CD4-positive, alpha-beta T cell treated with Interleukin-21 for 1 hour (primary cell): Measurements from ENCODE around the gene UBC.
A peak's percentile ranks its signal among the peaks of the same experiment; 100 is the strongest.

Source experiments
- DNase-seq: peaks from one replicate; pipeline ENCODE4 v3.0.0-alpha.2; 2020

Gene UBC

DNA sequence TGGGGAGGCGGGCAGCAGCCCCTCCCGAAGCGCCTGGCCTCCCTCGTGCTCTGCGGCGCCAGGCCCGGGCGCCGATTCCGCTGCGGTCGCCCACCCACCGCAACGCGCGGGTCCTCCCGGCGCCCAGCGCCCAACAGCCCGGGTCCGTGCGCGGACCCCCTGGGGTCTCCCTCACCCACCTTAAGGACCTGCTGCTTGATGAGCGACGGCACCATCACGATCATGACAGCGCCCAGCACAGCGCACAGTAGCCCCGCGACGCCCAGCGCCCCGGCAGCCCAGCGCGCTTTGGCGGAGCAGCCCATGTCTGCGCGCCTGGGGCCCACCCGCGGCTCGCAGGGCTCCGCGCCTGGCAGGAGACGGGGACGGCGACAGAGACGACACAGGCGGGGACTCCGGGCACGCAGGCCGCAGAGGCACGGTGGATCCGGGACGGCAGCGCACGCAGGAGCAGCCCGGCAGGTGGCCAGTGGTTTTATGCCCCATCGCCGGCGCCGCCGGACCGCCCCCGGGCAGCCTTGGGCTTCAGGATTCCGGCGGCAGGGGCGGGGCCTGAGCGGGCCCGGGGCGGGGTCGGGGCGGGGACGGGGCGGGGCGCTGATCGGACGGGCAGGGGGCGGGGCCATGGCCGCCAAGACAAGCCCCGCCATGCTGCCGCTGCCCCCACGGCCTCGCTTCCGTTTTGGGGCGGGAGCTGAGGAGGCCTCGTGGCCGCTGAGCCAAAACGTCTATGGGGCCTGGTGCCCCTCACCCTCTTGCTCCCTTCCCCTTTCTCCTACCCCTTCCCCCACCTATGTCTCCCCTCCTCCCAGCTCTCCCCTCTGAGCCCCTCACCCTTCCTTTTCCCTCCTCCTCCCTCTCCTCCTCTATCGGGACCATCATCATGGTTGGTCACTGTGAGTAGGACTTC is 50.8 kb downstream of the UBC start, which contains the start of gene SCARB1:
TSS of gene SCARB1 (minus strand) at position 449 of the 910 bp plus-strand sequence. CDS start at position 305, 144 bp downstream.
- DNase-seq = peak; percentile 86

DNA sequence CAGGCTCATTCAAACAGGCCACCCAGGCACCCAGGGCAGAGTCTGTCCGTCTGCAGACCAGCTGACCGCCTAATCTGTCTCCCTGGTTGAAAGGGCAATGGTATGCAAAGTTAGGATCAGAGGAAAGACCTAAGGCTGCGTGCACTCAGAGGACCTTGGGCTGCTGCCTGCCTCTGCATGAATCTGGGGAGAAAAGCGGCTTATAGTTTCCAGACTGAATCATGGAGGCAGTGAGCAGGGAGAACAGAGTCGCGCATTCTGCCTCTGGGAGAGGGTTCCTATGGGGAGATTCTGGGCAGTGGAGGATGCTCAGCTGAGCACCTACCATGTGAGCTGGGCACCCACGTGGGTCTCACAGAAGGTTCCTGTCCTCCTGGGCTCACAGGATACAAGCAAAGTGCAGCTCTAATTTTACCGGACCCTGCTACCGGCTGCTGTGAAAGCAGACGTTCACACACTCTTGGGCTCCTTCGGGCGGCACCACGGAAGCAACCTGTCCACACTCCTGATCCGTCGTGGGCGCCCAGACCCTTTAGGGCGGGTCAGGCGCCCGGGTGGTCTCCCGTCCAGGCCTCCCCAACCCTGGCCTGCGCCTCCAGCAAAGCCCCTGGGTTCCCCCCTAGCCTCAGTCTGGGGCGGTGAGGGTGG is 51.6 kb downstream of the UBC start:
- peak; percentile 13 for DNase-seq

DNA sequence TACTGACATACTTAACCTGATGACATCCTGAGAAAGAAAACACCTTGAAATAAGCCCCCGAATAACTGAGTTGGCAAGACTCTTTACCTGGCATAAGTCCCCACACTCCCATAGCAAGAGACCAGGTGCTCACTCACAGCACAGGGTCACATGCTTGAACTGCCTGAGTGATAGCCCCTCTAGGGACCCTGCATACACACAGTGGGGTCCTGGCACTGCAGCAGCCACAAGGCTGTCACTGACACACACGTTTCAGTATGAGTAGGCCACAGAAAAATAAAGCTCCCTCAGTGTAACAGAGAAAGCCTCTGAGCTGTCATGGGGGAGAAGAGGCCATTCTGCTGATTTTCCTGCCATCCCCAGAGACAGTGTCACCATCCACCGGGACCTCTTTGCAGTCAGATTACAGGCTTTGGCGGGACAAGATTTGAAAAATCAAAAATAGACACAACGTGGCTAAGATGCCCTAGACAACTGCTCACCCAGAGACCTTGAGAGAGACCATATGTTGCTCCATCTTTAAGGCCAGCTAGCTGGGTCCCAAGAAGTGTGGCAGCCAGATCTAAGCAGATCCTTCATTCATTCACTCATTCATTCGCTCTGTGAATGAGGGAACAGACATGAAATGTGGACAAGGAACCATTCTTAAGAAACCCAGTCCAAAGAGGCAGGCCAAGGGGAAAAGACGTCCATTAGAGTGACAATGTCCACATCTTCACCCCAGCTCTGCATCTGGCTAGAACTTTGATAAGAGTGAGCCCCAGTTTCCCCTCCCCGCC is 52.4 kb downstream of the UBC start:
- DNase-seq = no peak
